NB4 (cell line): ENCODE data around the gene CARNS1.

Experiments used
- DNase-seq: peaks from one replicate; pipeline ENCODE4 v3.0.0; 2010; ENCODE audit warnings: low read depth
- H3K4me3 ChIP-seq: one replicate; pipeline ENCODE4 v1.5.1; 2011; ENCODE audit warnings: mild to moderate bottlenecking, low read depth, low read length, moderate library complexity
- CTCF ChIP-seq: IDR thresholded peaks from one replicate; pipeline ENCODE4 v1.5.1; 2012; ENCODE audit warnings: low read depth, low read length
- MAX ChIP-seq: IDR thresholded peaks from 2 replicates; pipeline ENCODE4 v1.6.1; 2011; ENCODE audit warnings: low read depth, low read length
- MYC ChIP-seq: IDR thresholded peaks from 2 replicates; pipeline ENCODE4 v1.6.1; 2011; ENCODE audit warnings: low read depth, low read length
- POLR2A ChIP-seq: IDR thresholded peaks from 2 replicates; pipeline ENCODE4 v1.6.1; 2011; ENCODE audit warnings: mild to moderate bottlenecking; ENCODE audit not compliant: insufficient read length; ENCODE audit errors: extremely low read depth

CARNS1 gene

GRCh38 chr11:67435727-67436458 is 20.4 kb downstream of the CARNS1 start:
- peak overlapping the region; percentile 94 for H3K4me3 ChIP-seq
- TF ChIP-seq MYC: no peak
- TF ChIP-seq CTCF: no peak
- no peak for TF ChIP-seq MAX
- TF ChIP-seq POLR2A: no peak
- no peak for DNase-seq

GRCh38 chr11:67436459-67437081 is 21.1 kb downstream of the CARNS1 start:
- H3K4me3 ChIP-seq: peak overlapping the region; percentile 94
- DNase-seq: peak; percentile 96
- TF ChIP-seq POLR2A (peak; percentile 42), MAX (peak; percentile 92), MYC (peak; percentile 93), CTCF (no peak)

GRCh38 chr11:67437082-67437808 is 21.8 kb downstream of the CARNS1 start, which contains the start of gene PTPRCAP:
Gene PTPRCAP, minus strand, starts transcription at chr11:67437682. Its CDS starts 63 bp downstream, at chr11:67437619.
- H3K4me3 ChIP-seq: peak within 1 kb of the TSS; percentile 94
- TF ChIP-seq MYC: peak; percentile 51; the same call in 1 of the 2 replicates
- TF ChIP-seq CTCF: no peak
- peak; percentile 31; the same call in 1 of the 2 replicates for TF ChIP-seq MAX
- peak; percentile 96 for TF ChIP-seq POLR2A
- DNase-seq: peak; percentile 96

DNA sequence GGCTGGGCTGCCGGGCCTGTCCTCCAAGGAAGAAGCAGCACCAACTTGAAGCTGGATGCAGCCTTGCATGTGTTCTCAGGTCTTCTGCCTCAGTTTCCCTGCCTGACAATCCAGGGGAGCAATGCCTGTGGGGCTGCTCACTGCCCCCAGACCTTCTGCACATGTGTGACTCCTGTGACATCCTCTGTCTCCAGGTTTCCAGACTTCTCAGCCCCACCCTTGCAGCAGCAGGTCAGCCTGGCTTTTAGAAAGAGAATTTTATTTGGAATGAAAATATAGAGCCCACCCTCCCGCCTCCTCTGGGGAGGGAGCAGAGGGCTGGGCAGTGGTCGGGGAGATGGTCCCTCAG is 22.3 kb downstream of the CARNS1 start:
- DNase-seq: no peak
- TF ChIP-seq MYC (no peak), MAX (no peak), CTCF (no peak), POLR2A (no peak)
- peak overlapping the region; percentile 94 for H3K4me3 ChIP-seq

GRCh38 chr11:67438158-67438902 is 22.9 kb downstream of the CARNS1 start:
- peak; percentile 60; the same call in 1 of the 2 replicates for TF ChIP-seq MYC
- TF ChIP-seq POLR2A: peak; percentile 77
- TF ChIP-seq MAX: peak; percentile 80
- TF ChIP-seq CTCF: peak; percentile 1
- DNase-seq: peak; percentile 92
- H3K4me3 ChIP-seq: peak overlapping the region; percentile 94
